ENCODE measurements around the gene RNASE12.

DNA sequence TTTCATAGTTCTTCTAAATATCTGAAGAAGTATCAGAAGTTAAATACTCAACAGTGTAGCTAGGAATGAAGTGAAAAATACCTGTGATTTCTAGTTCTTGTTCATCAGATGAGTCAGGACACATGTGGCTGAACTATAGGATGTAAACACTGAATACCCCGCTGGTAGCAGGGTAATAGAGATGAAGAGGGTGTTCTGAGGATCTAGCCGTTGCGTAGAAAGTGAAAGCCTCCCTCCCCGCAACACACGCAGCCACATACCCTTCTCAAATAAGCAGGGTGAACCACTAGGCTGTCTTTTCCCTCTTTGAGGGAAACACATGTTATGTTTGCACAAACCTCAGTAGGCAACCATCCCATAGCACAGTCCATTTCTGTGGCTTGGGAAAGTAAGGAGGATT lies 16.4 kb upstream of the RNASE12 start:
- TF ChIP-seq, protein P1, sequence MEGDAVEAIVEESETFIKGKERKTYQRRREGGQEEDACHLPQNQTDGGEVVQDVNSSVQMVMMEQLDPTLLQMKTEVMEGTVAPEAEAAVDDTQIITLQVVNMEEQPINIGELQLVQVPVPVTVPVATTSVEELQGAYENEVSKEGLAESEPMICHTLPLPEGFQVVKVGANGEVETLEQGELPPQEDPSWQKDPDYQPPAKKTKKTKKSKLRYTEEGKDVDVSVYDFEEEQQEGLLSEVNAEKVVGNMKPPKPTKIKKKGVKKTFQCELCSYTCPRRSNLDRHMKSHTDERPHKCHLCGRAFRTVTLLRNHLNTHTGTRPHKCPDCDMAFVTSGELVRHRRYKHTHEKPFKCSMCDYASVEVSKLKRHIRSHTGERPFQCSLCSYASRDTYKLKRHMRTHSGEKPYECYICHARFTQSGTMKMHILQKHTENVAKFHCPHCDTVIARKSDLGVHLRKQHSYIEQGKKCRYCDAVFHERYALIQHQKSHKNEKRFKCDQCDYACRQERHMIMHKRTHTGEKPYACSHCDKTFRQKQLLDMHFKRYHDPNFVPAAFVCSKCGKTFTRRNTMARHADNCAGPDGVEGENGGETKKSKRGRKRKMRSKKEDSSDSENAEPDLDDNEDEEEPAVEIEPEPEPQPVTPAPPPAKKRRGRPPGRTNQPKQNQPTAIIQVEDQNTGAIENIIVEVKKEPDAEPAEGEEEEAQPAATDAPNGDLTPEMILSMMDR (conservative IDR thresholded peaks at IDR 0.05): no peak
- no peak for TF ChIP-seq ZFX (IDR thresholded peaks at IDR 0.05)
